MM.1S (cell line): ENCODE data around the gene CNTFR.

Experiments used
- DNase-seq: peaks from one replicate; pipeline ENCODE4 v3.0.0-alpha.2; 2015
- H2AFZ ChIP-seq: fragments of 300-600 bp; sonication (generic); 2 replicates; pipeline ENCODE4 v1.6.0; 2016; ENCODE audit warnings: antibody characterized with exemption, low read length
- H3F3A ChIP-seq: fragments of 300-600 bp; sonication (generic); 2 replicates; pipeline ENCODE4 v1.6.1; 2016; ENCODE audit warnings: mild to moderate bottlenecking, antibody characterized with exemption, low read length, moderate library complexity, mixed read lengths; ENCODE audit not compliant: insufficient read depth
- H3K27ac ChIP-seq: fragments of 300-600 bp; sonication (generic); 2 replicates; pipeline ENCODE4 v1.5.1; 2016; ENCODE audit warnings: mild to moderate bottlenecking, low read length
- H3K27me3 ChIP-seq: fragments of 300-600 bp; sonication (generic); replicated peaks from 2 replicates; pipeline ENCODE4 v1.6.0; 2016; ENCODE audit warnings: low read length; ENCODE audit not compliant: insufficient read depth
- H3K36me3 ChIP-seq: fragments of 300-600 bp; sonication (generic); replicated peaks from 2 replicates; pipeline ENCODE4 v1.6.1; 2016; ENCODE audit warnings: mild to moderate bottlenecking, low read length, mixed read lengths; ENCODE audit not compliant: insufficient read depth
- H3K4me1 ChIP-seq: fragments of 300-600 bp; sonication (generic); 2 replicates; pipeline ENCODE4 v1.6.1; 2016; ENCODE audit warnings: low read length, mixed read lengths
- H3K4me2 ChIP-seq: fragments of 300-600 bp; sonication (generic); 2 replicates; pipeline ENCODE4 v1.6.0; 2016; ENCODE audit warnings: low read depth, low read length
- H3K4me3 ChIP-seq: fragments of 300-600 bp; sonication (generic); 2 replicates; pipeline ENCODE4 v1.5.1; 2016; ENCODE audit warnings: low read length, mixed read lengths
- H3K79me2 ChIP-seq: fragments of 300-600 bp; sonication (generic); 2 replicates; pipeline ENCODE4 v1.6.1; 2016; ENCODE audit warnings: mixed run types, low read length, mixed read lengths
- H3K9ac ChIP-seq: fragments of 300-600 bp; sonication (generic); 2 replicates; pipeline ENCODE4 v1.6.1; 2016; ENCODE audit warnings: low read length, mixed read lengths
- H3K9me2 ChIP-seq: fragments of 300-600 bp; sonication (generic); replicated peaks from 2 replicates; pipeline ENCODE4 v1.6.1; 2016; ENCODE audit warnings: mild to moderate bottlenecking, low read length, mixed read lengths; ENCODE audit not compliant: insufficient read depth
- H3K9me3 ChIP-seq: fragments of 300-600 bp; sonication (generic); replicated peaks from 2 replicates; pipeline ENCODE4 v1.6.1; 2016; ENCODE audit warnings: mild to moderate bottlenecking, low read length, mixed read lengths; ENCODE audit not compliant: insufficient read depth
- H4K20me1 ChIP-seq: fragments of 300-600 bp; sonication (generic); 2 replicates; pipeline ENCODE4 v1.6.1; 2016; ENCODE audit warnings: mild to moderate bottlenecking, low read length, moderate library complexity, mixed read lengths; ENCODE audit not compliant: insufficient read depth
- CTCF ChIP-seq: fragments of 300-600 bp; sonication (generic); IDR thresholded peaks from 2 replicates; pipeline ENCODE4 v1.5.1; 2016; ENCODE audit warnings: antibody characterized with exemption, low read length, mixed read lengths
- EZH2 ChIP-seq: fragments of 300-600 bp; sonication (generic); optimal IDR thresholded peaks from 2 replicates; pipeline ENCODE3; 2017; ENCODE audit warnings: low read depth, mild to moderate bottlenecking, antibody characterized with exemption, low read length, mixed read lengths
- EZH2phosphoT487 ChIP-seq: fragments of 300-600 bp; sonication (generic); IDR thresholded peaks from 2 replicates; pipeline ENCODE4 v1.6.1; 2018; ENCODE audit warnings: antibody characterized with exemption, low read length

Gene CNTFR

GRCh38 chr9:34584970-34585369, 4.6 kb downstream of the CNTFR start:
- Histone ChIP-seq H3K4me2 (no peak overlapping the region), H3K9me2 (no peaks in the 10 kb centered on the region), H3F3A (no peaks in the 10 kb centered on the region), H2AFZ (no peak overlapping the region), H3K9me3 (no peaks in the 10 kb centered on the region), H3K4me1 (no peaks in the 10 kb centered on the region), H4K20me1 (no peaks in the 10 kb centered on the region), H3K9ac (no peak overlapping the region), H3K36me3 (no peaks in the 10 kb centered on the region), H3K27ac (no peak overlapping the region), H3K79me2 (no peaks in the 10 kb centered on the region), H3K4me3 (no peak overlapping the region), H3K27me3 (peaks cover 79% of the 10 kb centered on the region)
- DNase-seq, result no peak
- TF ChIP-seq CTCF (no peak), EZH2phosphoT487 (no peak)

DNA sequence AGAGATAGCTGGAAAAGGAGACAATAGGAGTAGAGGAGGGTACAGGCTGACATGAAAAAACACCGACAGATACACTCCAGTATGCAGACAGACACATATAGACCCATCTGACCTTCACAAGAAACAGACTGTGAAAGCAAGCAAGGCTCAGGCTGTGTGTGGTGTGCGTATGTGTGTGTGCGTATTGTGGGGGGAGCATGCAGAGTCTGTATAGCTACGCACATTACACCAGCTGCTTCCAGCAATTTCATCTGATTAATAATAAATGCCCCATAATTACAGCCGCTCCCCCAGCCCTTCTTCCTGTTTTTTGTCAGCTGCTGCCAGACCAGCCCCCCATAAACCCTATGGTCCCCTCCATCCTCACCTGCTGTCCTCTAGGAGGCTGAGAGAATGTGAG, 6.7 kb downstream of the CNTFR start:
- Histone ChIP-seq H2AFZ (no peak overlapping the region), H3K4me3 (no peak overlapping the region), H3K36me3 (no peaks in the 10 kb centered on the region), H3K9me2 (no peaks in the 10 kb centered on the region), H3K4me1 (no peaks in the 10 kb centered on the region), H3K79me2 (no peaks in the 10 kb centered on the region), H4K20me1 (no peaks in the 10 kb centered on the region), H3K4me2 (no peak overlapping the region), H3K9ac (no peak overlapping the region), H3K27me3 (peaks cover 81% of the 10 kb centered on the region), H3F3A (no peaks in the 10 kb centered on the region), H3K9me3 (no peaks in the 10 kb centered on the region), H3K27ac (no peak overlapping the region)
- TF ChIP-seq CTCF, result no peak
- no peak for TF ChIP-seq EZH2
- no peak for TF ChIP-seq EZH2phosphoT487
- no peak for DNase-seq

- Histone ChIP-seq H2AFZ (no peak overlapping the region), H3K4me2 (no peak overlapping the region), H3K36me3 (no peaks in the 10 kb centered on the region), H3K4me1 (no peaks in the 10 kb centered on the region), H4K20me1 (no peaks in the 10 kb centered on the region), H3K27ac (no peak overlapping the region), H3K27me3 (peaks cover 80% of the 10 kb centered on the region), H3F3A (no peaks in the 10 kb centered on the region), H3K79me2 (no peaks in the 10 kb centered on the region), H3K9me2 (no peaks in the 10 kb centered on the region), H3K9ac (no peak overlapping the region), H3K9me3 (no peaks in the 10 kb centered on the region), H3K4me3 (no peak overlapping the region)
- no peak for DNase-seq
- TF ChIP-seq EZH2 (no peak), CTCF (no peak), EZH2phosphoT487 (no peak)
These were observed 8.2 kb downstream of the CNTFR start for GRCh38 chr9:34581318-34581717.

DNA sequence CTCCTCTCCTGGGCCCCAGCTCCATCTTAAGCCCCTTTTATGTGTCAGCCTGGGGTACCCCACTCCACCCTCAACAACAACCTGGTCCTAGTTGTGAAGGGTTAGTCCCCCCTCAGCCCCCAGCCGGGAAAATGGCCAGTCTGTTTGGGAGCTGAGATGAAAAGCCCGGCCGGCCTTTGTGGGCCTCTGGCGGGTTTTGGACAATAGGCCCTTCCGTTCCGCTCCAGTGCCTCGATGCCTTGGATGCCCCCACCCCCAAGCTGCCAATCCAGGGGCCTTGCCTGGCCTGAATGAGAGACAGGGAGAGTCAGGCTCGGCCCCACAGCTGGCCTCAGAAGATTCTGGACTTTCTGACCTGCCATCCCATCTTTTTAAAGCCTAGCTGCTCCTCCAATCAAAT, 9.2 kb downstream of the CNTFR start:
- H3K9me3 ChIP-seq, result no peaks in the 10 kb centered on the region
- no peak overlapping the region for H3K9ac ChIP-seq
- H3K27ac ChIP-seq, result no peak overlapping the region
- H3K36me3 ChIP-seq, result no peaks in the 10 kb centered on the region
- no peaks in the 10 kb centered on the region for H3K9me2 ChIP-seq
- H3K79me2 ChIP-seq, result no peaks in the 10 kb centered on the region
- peaks cover 77% of the 10 kb centered on the region for H3K27me3 ChIP-seq
- no peak overlapping the region for H3K4me2 ChIP-seq
- no peak for DNase-seq
- H3F3A ChIP-seq, result no peaks in the 10 kb centered on the region
- TF ChIP-seq CTCF (no peak), EZH2 (no peak), EZH2phosphoT487 (no peak)
- H4K20me1 ChIP-seq, result no peaks in the 10 kb centered on the region
- H3K4me3 ChIP-seq, result no peak overlapping the region
- H3K4me1 ChIP-seq, result no peaks in the 10 kb centered on the region
- H2AFZ ChIP-seq, result no peak overlapping the region
